Loucy (cell line): Measurements from ENCODE around the gene CLPSL2.

Experiments
- H2AFZ ChIP-seq: fragments of 200-600 bp; sonication (generic); 2 replicates; pipeline ENCODE4 v1.6.0; 2016; ENCODE audit warnings: antibody characterized with exemption, mild to moderate bottlenecking, low read length, moderate library complexity
- H3F3A ChIP-seq: fragments of 200-600 bp; 2 replicates; pipeline ENCODE4 v1.6.0; 2016; ENCODE audit warnings: antibody characterized with exemption, low read depth, mild to moderate bottlenecking
- H3K27me3 ChIP-seq: fragments of 200-600 bp; sonication (generic); 2 replicates; pipeline ENCODE4 v1.6.1; 2014; ENCODE audit warnings: low read length, mild to moderate bottlenecking; ENCODE audit not compliant: insufficient read depth, poor library complexity, severe bottlenecking
- H3K36me3 ChIP-seq: fragments of 200-600 bp; sonication (generic); 2 replicates; pipeline ENCODE4 v1.6.1; 2016; ENCODE audit warnings: low read length; ENCODE audit not compliant: insufficient read depth
- H3K4me1 ChIP-seq: fragments of 200-600 bp; sonication (generic); 2 replicates; pipeline ENCODE4 v1.5.1; 2014; ENCODE audit warnings: low read length, mild to moderate bottlenecking; ENCODE audit not compliant: insufficient read depth, poor library complexity, severe bottlenecking
- H3K4me2 ChIP-seq: fragments of 200-600 bp; sonication (generic); 2 replicates; pipeline ENCODE4 v1.6.0; 2014; ENCODE audit warnings: antibody characterized with exemption, low read length, low read depth, mild to moderate bottlenecking; ENCODE audit not compliant: poor library complexity, severe bottlenecking
- H3K4me3 ChIP-seq: fragments of 200-600 bp; sonication (generic); 2 replicates; pipeline ENCODE4 v1.5.1; 2014; ENCODE audit warnings: low read length, mild to moderate bottlenecking, mixed read lengths; ENCODE audit not compliant: poor library complexity, severe bottlenecking
- H3K79me2 ChIP-seq: fragments of 200-600 bp; sonication (generic); 2 replicates; pipeline ENCODE4 v1.6.1; 2014; ENCODE audit warnings: low read length; ENCODE audit not compliant: insufficient read depth
- H3K9ac ChIP-seq: fragments of 200-600 bp; sonication (generic); 2 replicates; pipeline ENCODE4 v1.6.0; 2014; ENCODE audit warnings: mild to moderate bottlenecking, low read depth, low read length, moderate library complexity; ENCODE audit not compliant: poor library complexity, severe bottlenecking
- H3K9me2 ChIP-seq: fragments of 200-600 bp; sonication (generic); replicated peaks from 2 replicates; pipeline ENCODE4 v1.6.1; 2016; ENCODE audit warnings: low read depth, low read length, mixed read lengths
- H3K9me3 ChIP-seq: fragments of 200-600 bp; sonication (generic); 2 replicates; pipeline ENCODE4 v1.6.1; 2014; ENCODE audit warnings: mild to moderate bottlenecking, antibody characterized with exemption, low read length, low read depth; ENCODE audit not compliant: insufficient read depth
- H4K20me1 ChIP-seq: fragments of 200-600 bp; sonication (generic); 2 replicates; pipeline ENCODE4 v1.6.0; 2014; ENCODE audit warnings: antibody characterized with exemption, low read length, mild to moderate bottlenecking; ENCODE audit not compliant: insufficient read depth, poor library complexity, severe bottlenecking
- CTCF ChIP-seq: fragments of 200-600 bp; sonication (generic); conservative IDR thresholded peaks from 2 replicates; pipeline ENCODE4 v1.5.1; 2014; ENCODE audit warnings: mild to moderate bottlenecking, antibody characterized with exemption, low read length
- EZH2phosphoT487 ChIP-seq: fragments of 200-600 bp; IDR thresholded peaks from 2 replicates; pipeline ENCODE4 v1.6.1; 2018; ENCODE audit warnings: antibody characterized with exemption, mild to moderate bottlenecking, moderate library complexity, borderline replicate concordance

CLPSL2 gene

GRCh38 chr6:35728683-35729678, 47.4 kb upstream of the CLPSL2 start:
- no peaks in the 10 kb centered on the region for H4K20me1 ChIP-seq
- peaks cover 29% of the 10 kb centered on the region; the same call in 1 of the 2 replicates for H3K79me2 ChIP-seq
- H3F3A ChIP-seq: peaks cover 14% of the 10 kb centered on the region; the same call in 1 of the 2 replicates
- H3K9me2 ChIP-seq: no peaks in the 10 kb centered on the region
- no peaks in the 10 kb centered on the region for H3K9me3 ChIP-seq
- no peaks in the 10 kb centered on the region for H3K27me3 ChIP-seq
- H3K4me3 ChIP-seq: peak overlapping the region; percentile 74
- TF ChIP-seq EZH2phosphoT487 (no peak), CTCF (peak; percentile 56)
- H3K4me1 ChIP-seq: peaks cover 84% of the 10 kb centered on the region
- peak overlapping the region; percentile 85 for H3K9ac ChIP-seq
- peak overlapping the region; percentile 90 for H3K4me2 ChIP-seq
- no peak overlapping the region for H2AFZ ChIP-seq
- no peaks in the 10 kb centered on the region for H3K36me3 ChIP-seq

GRCh38 chr6:35729722-35730121, 46.7 kb upstream of the CLPSL2 start:
- Histone ChIP-seq H3K27me3 (no peaks in the 10 kb centered on the region), H2AFZ (no peak overlapping the region), H3K4me2 (peak overlapping the region; percentile 90), H3K9me2 (no peaks in the 10 kb centered on the region), H3K9me3 (no peaks in the 10 kb centered on the region), H3K9ac (peak overlapping the region; percentile 85), H3F3A (peaks cover 14% of the 10 kb centered on the region; the same call in 1 of the 2 replicates), H3K4me1 (peaks cover 78% of the 10 kb centered on the region), H3K4me3 (peak overlapping the region; percentile 74), H3K36me3 (no peaks in the 10 kb centered on the region), H3K79me2 (peaks cover 28% of the 10 kb centered on the region; the same call in 1 of the 2 replicates), H4K20me1 (no peaks in the 10 kb centered on the region)
- no peak for TF ChIP-seq CTCF
- TF ChIP-seq EZH2phosphoT487: no peak

GRCh38 chr6:35730745-35731413, 45.5 kb upstream of the CLPSL2 start:
- no peaks in the 10 kb centered on the region for H3K27me3 ChIP-seq
- no peaks in the 10 kb centered on the region for H3K9me3 ChIP-seq
- peak overlapping the region; percentile 90 for H3K4me2 ChIP-seq
- TF ChIP-seq EZH2phosphoT487 (no peak), CTCF (no peak)
- no peaks in the 10 kb centered on the region for H4K20me1 ChIP-seq
- no peaks in the 10 kb centered on the region for H3K36me3 ChIP-seq
- no peaks in the 10 kb centered on the region for H3K9me2 ChIP-seq
- H3K79me2 ChIP-seq: peaks cover 21% of the 10 kb centered on the region; the same call in 1 of the 2 replicates
- peak overlapping the region; percentile 85 for H3K9ac ChIP-seq
- peaks cover 14% of the 10 kb centered on the region; the same call in 1 of the 2 replicates for H3F3A ChIP-seq
- no peak overlapping the region for H2AFZ ChIP-seq
- H3K4me1 ChIP-seq: peaks cover 71% of the 10 kb centered on the region
- peak overlapping the region; percentile 80 for H3K4me3 ChIP-seq
